GM12878 (cell line): ENCODE data around the gene TUBA1B. TPM values are rescaled to one million over a fixed set of nuclear protein-coding genes. Genes with fewer than 3 reads are reported as not detected.

Experiments
- ATAC-seq: fragments of 200-7000 bp; cut with Tn5 transposase; 3 replicates; pipeline ENCODE4 v1.9.1; 2020; ENCODE audit warnings: mild to moderate bottlenecking, moderate library complexity
- BruUV-seq: library from RNA; stranded (reverse); fragments of 400-500 nt; replicated peaks from 2 replicates; lab custom pipeline; 2021; lab: Mats Ljungman, UMichigan
- CTCF ChIA-PET: fragments of 300-600 bp; sonication (Branson Sonifier 250); formaldehyde crosslinking; extraction: SDS; loops from one replicate; lab custom pipeline; 2021; ENCODE audit warnings: inconsistent platforms; lab: Yijun Ruan, JAX
- POLR2A ChIA-PET: fragments of 350-600 bp; formaldehyde crosslinking; extraction: SDS; loops from one replicate; lab custom pipeline; 2021; ENCODE audit warnings: inconsistent platforms; lab: Charles Lee
- RAD21 ChIA-PET: fragments of 300-600 bp; sonication (Branson Sonifier 250); formaldehyde crosslinking; loops from one replicate; lab custom pipeline; 2023; ENCODE audit warnings: antibody characterized with exemption; ENCODE audit not compliant: unreplicated experiment; lab: Charles Lee
- SMC1A ChIA-PET: fragments of 300-600 bp; sonication (Branson Sonifier 250); formaldehyde crosslinking; loops from one replicate; lab custom pipeline; 2023; ENCODE audit not compliant: unreplicated experiment, uncharacterized antibody; lab: Charles Lee
- DNase-seq: peaks from one replicate; pipeline ENCODE4 v3.0.0-alpha.2; 2011; ENCODE audit warnings: low read depth, low spot score
- FAIRE-seq: peaks from 3 replicates; lab custom pipeline; 2011; peaks lifted over from hg19 to GRCh38; lab: Jason Lieb, UNC
- H2AFZ ChIP-seq: 2 replicates; pipeline ENCODE4 v1.6.0; 2011; ENCODE audit warnings: low read depth, low read length, control low read depth; ENCODE audit not compliant: control insufficient read depth
- H3K27ac ChIP-seq: 2 replicates; pipeline ENCODE4 v1.5.1; 2011; ENCODE audit warnings: control low read depth; ENCODE audit not compliant: control insufficient read depth, insufficient read depth
- H3K27me3 ChIP-seq, 2 experiments: replicated peaks in 1 of 2; 2 replicates each; pipeline versions ENCODE4 v1.6.0 to v1.6.1; 2011; ENCODE audit warnings: low read length in 1 of 2; ENCODE audit not compliant: control insufficient read depth in 2 of 2, insufficient read depth in 2 of 2
- H3K36me3 ChIP-seq, 2 experiments: 2 replicates each; pipeline ENCODE4 v1.5.1; 2011; ENCODE audit warnings: low read length in 1 of 2; ENCODE audit not compliant: control insufficient read depth in 2 of 2, insufficient read depth in 2 of 2
- H3K4me1 ChIP-seq: 2 replicates; pipeline ENCODE4 v1.6.1; 2011; ENCODE audit warnings: mild to moderate bottlenecking, low read length, moderate library complexity, mixed read lengths; ENCODE audit not compliant: control insufficient read depth, insufficient read depth
- H3K4me2 ChIP-seq: 2 replicates; pipeline ENCODE4 v1.6.0; 2011; ENCODE audit warnings: control low read depth; ENCODE audit not compliant: control insufficient read depth, insufficient read depth
- H3K4me3 ChIP-seq: fragments of 200-600 bp; sonication (generic); 2 replicates; pipeline ENCODE4 v1.5.1; 2016
- H3K79me2 ChIP-seq: 2 replicates; pipeline ENCODE4 v1.6.0; 2011; ENCODE audit warnings: low read length; ENCODE audit not compliant: control insufficient read depth, insufficient read depth
- H3K9ac ChIP-seq: 2 replicates; pipeline ENCODE4 v1.8.0; 2011; ENCODE audit warnings: low read length, control low read depth, mixed read lengths; ENCODE audit not compliant: control insufficient read depth, insufficient read depth
- H3K9me3 ChIP-seq: replicated peaks from 3 replicates; pipeline ENCODE4 v1.5.1; 2011; ENCODE audit warnings: mild to moderate bottlenecking, low read length; ENCODE audit not compliant: control insufficient read depth, insufficient read depth
- H4K20me1 ChIP-seq: 2 replicates; pipeline ENCODE4 v1.6.0; 2011; ENCODE audit not compliant: control insufficient read depth, insufficient read depth
- CTCF ChIP-seq, 3 experiments: IDR thresholded peaks in 2 of 3; conservative IDR thresholded peaks in 1 of 3; 2 replicates each; pipeline ENCODE4 v1.5.1; 2011; ENCODE audit warnings: low read depth in 3 of 3, low read length in 3 of 3, mild to moderate bottlenecking in 3 of 3, control low read depth in 2 of 3, moderate library complexity in 2 of 3, inconsistent platforms in 1 of 3, mixed read lengths in 1 of 3; ENCODE audit not compliant: control insufficient read depth in 2 of 3, insufficient read depth in 1 of 3; ENCODE audit errors: extremely low read depth in 1 of 3
- E4F1 ChIP-seq: fragments of 450-650 bp; IDR thresholded peaks from 2 replicates; pipeline ENCODE4 v1.6.1; 2018; ENCODE audit warnings: borderline replicate concordance, mild to moderate bottlenecking; ENCODE audit not compliant: partially characterized antibody
- EZH2 ChIP-seq: IDR thresholded peaks from 2 replicates; pipeline ENCODE4 v1.6.1; 2012; ENCODE audit warnings: low read depth, mild to moderate bottlenecking, control low read depth, inconsistent platforms, low read length, borderline replicate concordance; ENCODE audit not compliant: control insufficient read depth
- HDAC2 ChIP-seq: fragments of 200-600 bp; sonication (generic); IDR thresholded peaks from 2 replicates; pipeline ENCODE4 v1.6.1; 2017
- HDGF ChIP-seq: fragments of 450-650 bp; IDR thresholded peaks from 2 replicates; pipeline ENCODE4 v1.6.1; 2016; ENCODE audit warnings: antibody characterized with exemption
- NKRF ChIP-seq: fragments of 450-650 bp; conservative IDR thresholded peaks from 2 replicates; pipeline ENCODE4 v1.6.1; 2017; ENCODE audit warnings: mild to moderate bottlenecking, moderate library complexity
- POLR2A ChIP-seq: IDR thresholded peaks from 2 replicates; pipeline ENCODE4 v1.6.1; 2011; ENCODE audit warnings: low read depth, mild to moderate bottlenecking, low read length
- RFX5 ChIP-seq: IDR thresholded peaks from 2 replicates; pipeline ENCODE4 v1.6.1; 2011; ENCODE audit warnings: low read depth, low read length, improper control_type of control experiment
- RUNX3 ChIP-seq: IDR thresholded peaks from 2 replicates; pipeline ENCODE4 v1.6.1; 2012; ENCODE audit warnings: low read length, inconsistent platforms
- ZBTB4 ChIP-seq: fragments of 450-650 bp; formaldehyde crosslinking; IDR thresholded peaks from 2 replicates; pipeline ENCODE4 v1.4.0; 2022; ENCODE audit warnings: mild to moderate bottlenecking, moderate library complexity
- WGBS: methylation state at CpG from one replicate; pipeline ENCODE4 v1.1.6; 2016; ENCODE audit warnings: low lambda C conversion rate; ENCODE audit not compliant: insufficient replicate concordance, insufficient coverage; ENCODE audit errors: missing lambda C conversion rate; 5-methylcytosine and 5-hydroxymethylcytosine counted together
- in situ Hi-C: fragments of 300-500 bp; cut with MboI; formaldehyde crosslinking; loops from 9 replicates; pipeline ENCODE4 v1.14.3; 2018; ENCODE audit warnings: mixed read lengths
- intact Hi-C: fragments of 100-400 bp; cut with micrococcal nuclease; formaldehyde crosslinking; loops from one replicate; pipeline ENCODE4 v1.14.2; 2022; ENCODE audit not compliant: unreplicated experiment
- polyA plus RNA-seq, 11 experiments: library from polyadenylated mRNA; depleted of rRNA in 4 of 11; unstranded in 6 of 11; stranded (reverse) in 5 of 11; fragments of >200 nt; fragmentation: Nextera tagmentation in 4 of 11; fragmentation: Illumina TruSeq in 1 of 11; extraction: Ambion mirVana in 4 of 11; extraction: Trizol in 1 of 11; gene quantifications; 1 replicate in 1 of 11; 2 replicates in 10 of 11; pipeline versions ENCODE4 v1.2.1 to v1.2.3, GENCODE V29; 2011 to 2016; ENCODE audit warnings: inconsistent platforms in 2 of 11, missing spikeins in 2 of 11, low read depth in 1 of 11
- total RNA-seq, 4 experiments: library from RNA; depleted of rRNA in 3 of 4; stranded (reverse); fragments of >200 nt in 3 of 4; fragmentation: Illumina TruSeq in 1 of 4; extraction: Trizol in 1 of 4; gene quantifications; 2 replicates each; pipeline versions ENCODE4 v1.2.1 to v1.2.3, GENCODE V29; 2013 to 2021

The TUBA1B gene
- total and polyA plus RNA-seq, 10 of the 15 experiments (the other 5 are each of a cell fraction or from before 2014, with no cell fraction given) = 2,328 to 4,712 (median 3,552) TPM

- Histone ChIP-seq H3K4me3 (peak overlapping the region; percentile 51; the same call in 1 of the 2 replicates), H3K4me1 (peaks cover 13% of the 10 kb centered on the region), H3K9ac (0 out of 2 replicates have a peak overlapping the region, but pooled peaks have one; percentile 53), H3K27ac (peak overlapping the region; percentile 62), H3K36me3 (no peaks in the 10 kb centered on the region), H3K9me3 (no peaks in the 10 kb centered on the region), H4K20me1 (no peaks in the 10 kb centered on the region), H2AFZ (peak overlapping the region; percentile 91), H3K27me3 (no peaks in the 10 kb centered on the region), H3K79me2 (no peaks in the 10 kb centered on the region), H3K4me2 (peak overlapping the region; percentile 96)
- RAD21 ChIA-PET = no interaction called here
- WGBS = 22% methylated on average over 6 of the region's 6 CpGs
- FAIRE-seq = no peak
- DNase-seq = no peak
- POLR2A ChIA-PET = interaction anchor here (0.6 to 1.2 kb wide), 4 partner anchors 28 to 1624 kb away, joined by 3 to 7 read pairs (median 4); partner anchors contain the start of genes PFKM and TUBA1A
- BruUV-seq = TSS peak; percentile 75
- intact Hi-C loops = no loop called here
- ATAC-seq = peak; percentile 50
- CTCF ChIA-PET = no interaction called here
- SMC1A ChIA-PET = interaction anchor here (1.1 kb wide), 1 partner anchor 11 kb away, joined by 3 read pairs; no protein-coding TSS in a partner anchor
- in situ Hi-C loops = no loop called here
- TF ChIP-seq HDAC2 (no peak), RUNX3 (peak; percentile 30), CTCF (IDR thresholded peaks at IDR 0.05 in 2 of 3, conservative IDR thresholded peaks at IDR 0.05 in 1 of 3; ENCODE audit: control insufficient read depth in 2 of 3, extremely low read depth in 1 of 3, insufficient read depth in 1 of 3, low read depth in 3 of 3, low read length in 3 of 3) (no peak), EZH2 (no peak), E4F1 (no peak), NKRF (no peak), HDGF (no peak), ZBTB4 (peak; percentile 77; the same call in 1 of the 2 replicates), POLR2A (peak; percentile 25; the same call in 1 of the 2 replicates), RFX5 (no peak)
Observed at GRCh38 chr12:49161092-49161795, 30.0 kb upstream of the TUBA1B start.
